Measurements from ENCODE around the gene UGT1A6.
"Not testable (repeated sequence)": the region's sequence is repeated elsewhere in the genome, so short reads cannot be mapped to it uniquely, and the experiment has no call there.

Gene UGT1A6

DNA sequence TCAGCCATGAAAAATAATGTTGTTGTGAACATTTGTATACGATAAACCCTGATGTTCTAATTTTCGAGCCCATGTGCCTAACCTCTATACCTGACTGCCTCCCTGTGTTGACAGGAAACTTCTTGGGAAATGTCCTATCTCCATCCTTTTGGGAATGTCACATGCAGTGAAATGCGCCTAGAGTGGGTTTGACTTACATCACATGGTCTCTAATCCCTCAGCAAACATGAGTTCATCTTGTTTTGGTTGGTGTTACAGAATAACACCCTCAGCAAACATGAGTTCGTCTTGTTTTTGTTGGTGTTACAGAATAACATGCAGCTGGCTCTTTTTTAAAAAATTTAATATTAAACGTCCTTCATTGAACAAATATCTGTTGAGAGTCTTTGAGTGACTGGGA, 4.3 kb upstream of the UGT1A6 start:
- DNase-seq, result no peak

- no peak for DNase-seq
These were observed 3.7 kb upstream of the UGT1A6 start for GRCh38 chr2:233689031-233689430.

DNA sequence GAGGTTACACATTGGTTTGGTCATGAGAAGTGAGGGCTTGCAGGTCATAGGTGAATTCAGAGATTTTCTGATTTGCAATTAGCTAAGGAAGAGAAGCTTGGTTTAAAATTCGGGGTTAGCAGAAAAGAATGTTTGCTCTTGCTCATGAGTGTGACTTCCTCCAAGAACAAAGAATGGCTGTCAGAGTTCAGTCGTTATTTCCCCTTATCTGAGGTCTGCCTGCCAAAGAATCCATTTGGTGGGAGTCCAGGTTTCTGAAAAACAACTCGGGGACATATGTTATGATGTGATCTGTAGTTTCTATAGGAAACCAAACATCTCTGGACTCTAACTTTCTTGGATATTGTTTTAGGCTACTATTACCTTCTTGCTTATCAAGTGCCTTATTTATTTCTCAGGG, 3.2 kb upstream of the UGT1A6 start:
- DNase-seq, result no peak

DNA sequence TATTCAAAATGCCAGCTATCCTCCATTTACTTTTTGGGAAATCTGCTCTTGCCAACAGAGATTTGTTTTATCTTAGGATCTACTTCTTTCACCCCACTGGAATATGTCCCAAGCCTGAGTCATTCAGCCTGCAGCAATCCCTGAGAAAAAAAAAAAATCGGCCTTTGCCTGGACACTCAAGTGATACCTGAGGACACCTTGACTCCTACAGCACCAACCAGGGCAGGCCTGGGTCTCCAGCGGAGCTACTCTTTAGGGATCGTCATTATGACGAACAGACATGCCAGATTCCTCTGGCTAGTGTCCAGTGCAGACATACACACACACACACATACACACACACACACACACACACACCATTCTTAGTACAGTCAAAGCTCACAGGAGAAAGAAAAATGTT, 2.2 kb upstream of the UGT1A6 start:
- DNase-seq, result no peak

GRCh38 chr2:233691443-233692433, 952 bp upstream of the UGT1A6 start:
- no peak for DNase-seq

GRCh38 chr2:233693963-233694362, 1.3 kb downstream of the UGT1A6 start:
- DNase-seq, result no peak

- DNase-seq, result no peak
These were observed 6.0 kb downstream of the UGT1A6 start for GRCh38 chr2:233698740-233699139.

- no peak for DNase-seq
These were observed 6.8 kb downstream of the UGT1A6 start for GRCh38 chr2:233699424-233700027.

DNA sequence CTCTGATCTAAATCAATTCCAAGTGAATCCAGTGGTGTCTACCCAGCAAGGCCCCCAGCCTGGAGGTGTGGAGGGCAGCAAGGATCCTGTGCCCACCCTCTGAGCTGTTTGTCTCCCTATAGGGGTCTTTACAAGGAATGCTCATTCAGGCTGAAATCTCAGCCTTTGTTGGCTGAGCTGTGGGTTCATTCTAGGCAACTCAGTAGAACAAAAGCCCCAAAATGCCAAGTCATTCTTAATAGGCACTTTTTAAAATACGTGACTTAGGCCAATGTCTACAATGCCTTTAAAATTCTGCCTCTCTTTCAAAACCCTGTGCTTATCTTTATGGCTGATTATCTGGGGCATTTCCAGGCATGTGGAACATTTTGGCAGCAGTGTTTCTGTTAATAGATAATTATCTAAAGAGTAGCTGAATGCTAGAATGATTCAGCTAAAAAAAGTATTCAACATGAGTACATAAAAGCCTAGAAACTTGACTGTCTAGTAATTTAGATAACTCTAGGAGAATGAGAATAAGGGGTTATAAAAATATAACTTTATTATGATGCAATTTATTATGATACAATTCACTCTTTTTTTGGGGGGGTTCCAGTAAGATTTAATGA, 7.4 kb downstream of the UGT1A6 start:
- no peak for DNase-seq

DNA sequence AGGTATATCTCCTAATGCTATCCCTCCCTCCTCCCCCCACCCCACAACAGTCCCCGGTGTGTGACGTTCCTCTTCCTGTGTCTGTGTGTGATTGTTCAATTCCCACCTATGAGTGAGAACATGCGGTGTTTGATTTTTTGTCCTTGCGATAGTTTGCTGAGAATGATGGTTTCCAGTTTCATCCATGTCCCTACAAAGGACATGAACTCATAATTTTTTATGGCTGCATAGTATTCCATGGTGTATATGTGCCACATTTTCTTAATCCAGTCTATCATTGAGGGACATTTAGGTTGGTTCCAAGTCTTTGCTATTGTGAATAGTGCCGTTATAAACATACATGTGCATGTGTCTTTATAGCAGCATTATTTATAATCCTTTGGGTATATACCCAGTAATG, 8.2 kb downstream of the UGT1A6 start:
- DNase-seq, result not testable (repeated sequence)

- no peak for DNase-seq
These were observed 9.5 kb downstream of the UGT1A6 start for GRCh38 chr2:233702238-233702637.

GRCh38 chr2:233705911-233706506, 13.3 kb downstream of the UGT1A6 start:
- DNase-seq, result no peak

- no peak for DNase-seq
These were observed 14.0 kb downstream of the UGT1A6 start for GRCh38 chr2:233706720-233707119.

DNA sequence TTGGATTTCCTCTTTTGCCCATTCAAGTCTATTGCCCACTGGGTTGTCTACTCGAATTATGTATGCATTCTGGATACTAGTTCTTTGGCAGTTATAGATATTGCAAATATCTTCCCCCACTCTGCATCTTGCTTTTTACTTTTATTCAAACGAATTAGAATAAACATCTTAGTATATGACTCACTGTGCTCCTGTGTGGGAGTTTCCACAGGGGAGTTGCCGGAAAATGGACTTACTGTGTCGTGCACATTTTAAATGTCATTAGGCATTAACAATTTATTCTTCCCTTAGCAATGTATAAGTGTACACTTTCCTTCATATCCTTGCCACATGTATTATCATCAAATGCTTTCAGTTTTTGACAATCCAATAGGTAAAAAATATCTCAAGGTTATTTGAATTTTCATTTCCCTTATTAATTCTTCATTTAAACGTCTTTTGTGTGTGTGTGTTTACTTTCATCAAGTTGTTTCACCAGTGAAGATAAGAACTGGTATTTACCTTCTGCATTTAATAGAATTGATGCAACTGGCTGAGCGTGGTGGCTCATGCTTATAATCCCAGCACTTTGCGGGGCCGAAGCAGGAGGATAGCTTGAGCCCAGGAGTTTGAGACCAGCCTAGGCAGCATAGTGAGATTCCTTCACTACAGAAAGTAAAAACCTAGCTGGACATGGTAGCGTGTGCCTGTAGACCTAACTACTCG, 15.4 kb downstream of the UGT1A6 start:
- no peak for DNase-seq

- no peak for DNase-seq
These were observed 16.3 kb downstream of the UGT1A6 start for GRCh38 chr2:233708942-233709341.

GRCh38 chr2:233711312-233712008, 18.8 kb downstream of the UGT1A6 start:
- peak; percentile 79 for DNase-seq

- DNase-seq, result no peak
These were observed 20.0 kb downstream of the UGT1A6 start, which contains the start of gene UGT1A5 for GRCh38 chr2:233712611-233713261. UGT1A5 (plus strand) TSS chr2:233712907; CDS start chr2:233712992, 85 bp downstream.

DNA sequence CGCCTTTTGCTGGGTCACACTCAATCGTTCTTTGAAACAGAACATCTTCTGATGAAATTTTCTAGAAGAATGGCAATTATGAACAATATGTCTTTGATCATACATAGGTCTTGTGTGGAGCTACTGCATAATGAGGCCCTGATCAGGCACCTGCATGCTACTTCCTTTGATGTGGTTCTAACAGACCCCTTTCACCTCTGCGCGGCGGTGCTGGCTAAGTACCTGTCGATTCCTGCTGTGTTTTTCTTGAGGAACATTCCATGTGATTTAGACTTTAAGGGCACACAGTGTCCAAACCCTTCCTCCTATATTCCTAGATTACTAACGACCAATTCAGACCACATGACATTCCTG, 20.5 kb downstream of the UGT1A6 start:
- no peak for DNase-seq

- no peak for DNase-seq
These were observed 21.4 kb downstream of the UGT1A6 start for GRCh38 chr2:233714121-233714520.

DNA sequence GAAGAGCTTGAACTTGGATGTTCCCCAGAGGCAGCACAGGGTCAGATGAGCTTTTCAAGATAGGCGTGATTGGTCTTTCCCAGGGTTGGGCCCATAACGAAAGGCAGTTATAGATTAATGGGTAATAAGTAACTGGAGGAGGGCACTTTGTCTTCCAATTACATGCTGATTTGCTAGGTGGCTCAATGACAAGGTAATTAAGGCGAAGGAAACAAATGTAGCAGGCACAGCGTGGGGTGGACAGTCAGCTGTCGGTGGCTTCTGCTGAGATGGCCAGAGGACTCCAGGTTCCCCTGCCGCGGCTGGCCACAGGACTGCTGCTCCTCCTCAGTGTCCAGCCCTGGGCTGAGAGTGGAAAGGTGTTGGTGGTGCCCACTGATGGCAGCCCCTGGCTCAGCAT, 25.9 kb downstream of the UGT1A6 start, which contains the start of gene UGT1A4:
Gene UGT1A4, plus strand, starts transcription at position 185 of the 400 bp plus-strand sequence. Its CDS starts 85 bp downstream, at position 270.
- no peak for DNase-seq

- DNase-seq, result no peak
These were observed 36.1 kb downstream of the UGT1A6 start, which contains the start of gene UGT1A3 for GRCh38 chr2:233728723-233729301. UGT1A3 (plus strand) TSS chr2:233729042; CDS start chr2:233729127, 85 bp downstream.

Measured in NCI-H345 (cell line).